Suprapubic skin (tissue), 4 donors: ENCODE measurements around the gene GRID2. TPM values are rescaled to one million over a fixed set of nuclear protein-coding genes. Genes with fewer than 3 reads are reported as not detected.

ENCODE experiments used
- DNase-seq, 2 donors: peaks; one replicate each; pipeline ENCODE4 v3.0.0-alpha.2; 2019; ENCODE audit warnings: low spot score in 2 of 2
- H3K27ac ChIP-seq: fragments of 200-600 bp; sonication (generic); one replicate; pipeline ENCODE4 v1.5.1; 2019
- H3K27me3 ChIP-seq: fragments of 200-600 bp; sonication (generic); one replicate; pipeline ENCODE4 v1.5.1; 2019
- H3K36me3 ChIP-seq: fragments of 200-600 bp; sonication (generic); one replicate; pipeline ENCODE4 v1.5.1; 2019
- H3K4me1 ChIP-seq: fragments of 200-600 bp; sonication (generic); one replicate; pipeline ENCODE4 v1.5.1; 2019
- H3K4me3 ChIP-seq: fragments of 200-600 bp; sonication (generic); one replicate; pipeline ENCODE4 v1.5.1; 2019; ENCODE audit warnings: mild to moderate bottlenecking
- H3K9me3 ChIP-seq: fragments of 200-600 bp; sonication (generic); one replicate; pipeline ENCODE4 v1.5.1; 2019
- CTCF ChIP-seq, 2 donors: fragments of 200-600 bp in 1 of 2; fragments of 450-650 bp in 1 of 2; sonication (generic) in 1 of 2; IDR thresholded peaks; one replicate each; pipeline ENCODE4 v1.5.1; 2016 to 2019; ENCODE audit warnings: antibody characterized with exemption in 2 of 2, mild to moderate bottlenecking in 1 of 2, moderate library complexity in 1 of 2
- EP300 ChIP-seq: sonication (generic); formaldehyde crosslinking; IDR thresholded peaks from one replicate; pipeline ENCODE4 v1.6.1; 2017; ENCODE audit warnings: antibody characterized with exemption
- POLR2A ChIP-seq, 2 donors: fragments of 450-650 bp; IDR thresholded peaks; one replicate each; pipeline ENCODE4 v1.6.1; 2017; ENCODE audit warnings: antibody characterized with exemption in 2 of 2, mild to moderate bottlenecking in 2 of 2, moderate library complexity in 2 of 2
- POLR2AphosphoS5 ChIP-seq, 3 donors: sonication (generic); formaldehyde crosslinking; IDR thresholded peaks; one replicate each; pipeline ENCODE4 v1.6.1; 2017; ENCODE audit warnings: antibody characterized with exemption in 3 of 3
- WGBS: methylation state at CpG from one replicate; pipeline ENCODE4 v1.1.5; 2018; 5-methylcytosine and 5-hydroxymethylcytosine counted together
- total RNA-seq, 4 donors: library from RNA; depleted of rRNA; stranded (reverse); fragments of >200 nt; gene quantifications; one replicate each; pipeline ENCODE4 v1.1.0, GENCODE V29; 2016

Gene GRID2
- total RNA-seq, 4 donors from 2014 or later = not detected

DNA sequence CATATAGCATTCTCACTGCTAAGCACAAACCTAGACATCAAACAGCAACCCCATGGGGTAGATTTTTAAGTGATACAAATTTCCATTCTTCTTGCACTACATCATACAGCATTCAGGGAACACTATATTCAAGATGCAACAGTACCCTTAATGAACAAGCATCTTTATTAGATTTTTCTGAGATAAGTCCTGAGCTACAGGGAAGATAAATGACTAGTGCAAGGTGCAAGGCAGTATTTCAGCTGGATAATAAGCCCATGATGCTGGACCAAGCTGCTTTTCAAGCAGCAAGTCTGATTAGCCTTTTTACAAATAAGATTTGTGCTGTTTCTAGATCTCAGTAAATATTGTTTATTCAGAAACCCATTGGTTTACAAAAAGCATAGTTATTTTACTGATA is 1332.2 kb downstream of the GRID2 start:
- TF ChIP-seq CTCF (IDR thresholded peaks at IDR 0.05) = no peak
- TF ChIP-seq POLR2AphosphoS5 (IDR thresholded peaks at IDR 0.05) = no peak
- no peak for TF ChIP-seq EP300
- TF ChIP-seq POLR2A (IDR thresholded peaks at IDR 0.05) = no peak
- no peaks in the 10 kb centered on the region for H3K9me3 ChIP-seq
- no peak for DNase-seq
- no peaks in the 10 kb centered on the region for H3K4me1 ChIP-seq
- H3K27me3 ChIP-seq = no peaks in the 10 kb centered on the region
- H3K27ac ChIP-seq = no peak overlapping the region
- no peak overlapping the region for H3K4me3 ChIP-seq
- H3K36me3 ChIP-seq = no peaks in the 10 kb centered on the region

- H3K36me3 ChIP-seq = no peaks in the 10 kb centered on the region
- no peak for DNase-seq
- no peaks in the 10 kb centered on the region for H3K27me3 ChIP-seq
- 90% methylated on average over 3 of the region's 3 CpGs for WGBS
- no peaks in the 10 kb centered on the region for H3K9me3 ChIP-seq
- no peak overlapping the region for H3K27ac ChIP-seq
- TF ChIP-seq POLR2A (IDR thresholded peaks at IDR 0.05) = no peak
- no peak for TF ChIP-seq EP300
- TF ChIP-seq POLR2AphosphoS5 (IDR thresholded peaks at IDR 0.05) = no peak
- no peak for TF ChIP-seq CTCF (IDR thresholded peaks at IDR 0.05)
- no peaks in the 10 kb centered on the region for H3K4me1 ChIP-seq
- no peak overlapping the region for H3K4me3 ChIP-seq
Measured at GRCh38 chr4:93645120-93645519, 1341.4 kb downstream of the GRID2 start.

DNA sequence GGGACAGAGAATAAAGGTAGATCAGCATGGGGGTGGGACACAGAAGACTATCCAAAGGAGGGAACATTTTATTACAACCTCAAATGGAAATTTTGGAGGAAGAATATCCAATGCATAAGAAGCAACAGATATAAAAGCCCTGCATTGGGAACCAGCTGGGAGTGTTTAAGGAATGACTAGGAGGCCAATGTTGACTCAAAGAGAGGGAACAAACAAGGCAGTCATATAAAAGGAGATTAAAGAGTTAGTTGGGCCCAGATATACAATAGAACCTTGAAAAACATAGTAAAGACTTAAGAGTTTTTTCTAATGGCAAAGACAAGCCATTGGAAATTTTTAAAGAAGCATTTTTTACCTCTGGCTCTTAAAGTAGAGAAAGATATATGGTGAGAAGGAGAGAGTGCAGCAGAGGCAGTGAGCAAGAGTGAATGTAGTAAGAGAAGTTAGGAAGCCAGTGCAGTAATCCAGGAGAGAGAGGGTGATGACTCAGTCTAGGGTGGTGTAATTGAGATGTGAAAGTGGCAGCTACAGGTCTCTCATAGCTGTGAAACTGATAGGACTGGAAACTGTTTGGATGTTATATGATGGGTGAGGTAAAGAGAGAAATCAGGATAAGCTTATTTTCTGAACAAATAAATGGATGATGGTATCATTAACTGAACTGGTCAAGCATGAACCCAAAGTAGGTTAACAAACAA is 1342.6 kb downstream of the GRID2 start:
- no peak overlapping the region for H3K4me3 ChIP-seq
- H3K36me3 ChIP-seq = no peaks in the 10 kb centered on the region
- no peak for DNase-seq
- H3K9me3 ChIP-seq = no peaks in the 10 kb centered on the region
- no peaks in the 10 kb centered on the region for H3K4me1 ChIP-seq
- no peaks in the 10 kb centered on the region for H3K27me3 ChIP-seq
- H3K27ac ChIP-seq = no peak overlapping the region
- TF ChIP-seq POLR2A (IDR thresholded peaks at IDR 0.05) (no peak), CTCF (IDR thresholded peaks at IDR 0.05) (no peak), POLR2AphosphoS5 (IDR thresholded peaks at IDR 0.05) (no peak)

- Histone ChIP-seq H3K4me1 (no peaks in the 10 kb centered on the region), H3K36me3 (no peaks in the 10 kb centered on the region), H3K27ac (no peak overlapping the region), H3K27me3 (no peaks in the 10 kb centered on the region), H3K9me3 (no peaks in the 10 kb centered on the region), H3K4me3 (no peak overlapping the region)
- DNase-seq = no peak
- TF ChIP-seq EP300 (no peak), CTCF (IDR thresholded peaks at IDR 0.05) (no peak)
- WGBS = 84% methylated on average over 3 of the region's 3 CpGs
Measured at GRCh38 chr4:93648258-93648657, 1344.5 kb downstream of the GRID2 start.

DNA sequence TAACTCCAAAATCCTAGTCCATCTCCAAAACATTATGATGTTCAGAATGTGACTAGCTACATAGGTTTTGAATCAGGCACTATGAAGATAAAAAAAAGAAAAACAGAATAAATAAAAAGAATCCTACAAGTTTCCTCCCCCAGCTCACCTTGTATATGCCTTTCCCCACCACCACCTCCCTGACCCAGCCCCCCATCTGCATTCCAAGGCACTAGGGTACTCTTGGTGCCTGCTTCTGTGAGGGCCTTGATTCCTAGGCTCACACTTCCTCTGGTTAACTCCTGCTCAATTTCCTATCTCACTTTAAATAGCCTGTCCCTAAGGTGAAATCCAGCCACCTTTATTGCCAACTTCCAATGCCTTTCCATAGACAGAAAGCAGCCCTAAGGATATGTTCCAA is 1346.1 kb downstream of the GRID2 start:
- no peak for DNase-seq
- no peak overlapping the region for H3K4me3 ChIP-seq
- H3K4me1 ChIP-seq = no peaks in the 10 kb centered on the region
- TF ChIP-seq EP300 (no peak), POLR2AphosphoS5 (IDR thresholded peaks at IDR 0.05) (no peak), POLR2A (IDR thresholded peaks at IDR 0.05) (no peak), CTCF (IDR thresholded peaks at IDR 0.05) (no peak)
- no peak overlapping the region for H3K27ac ChIP-seq
- no peaks in the 10 kb centered on the region for H3K36me3 ChIP-seq
- H3K27me3 ChIP-seq = no peaks in the 10 kb centered on the region
- H3K9me3 ChIP-seq = no peaks in the 10 kb centered on the region
